Measurements from ENCODE around the gene C1orf167.

The C1orf167 gene

GRCh38 chr1:11779715-11780379, 17.9 kb downstream of the C1orf167 start:
- Histone ChIP-seq H2AFZ (ENCODE audit: low read depth, low read length) (no peak overlapping the region), H3K4me1 (ENCODE audit: low read length) (peaks cover 7% of the 10 kb centered on the region; the same call in 1 of the 2 replicates), H3K27ac (ENCODE audit: low read length) (no peak overlapping the region), H3K27me3 (ENCODE audit: low read depth, low read length) (no peaks in the 10 kb centered on the region), H4K20me1 (ENCODE audit: insufficient read depth, low read length) (no peaks in the 10 kb centered on the region), H3K9ac (ENCODE audit: low read length) (no peak overlapping the region), H3K4me3 (ENCODE audit: low read length) (no peak overlapping the region), H3K4me2 (ENCODE audit: low read length) (no peak overlapping the region), H3K36me3 (replicated peaks; ENCODE audit: low read depth, low read length) (no peaks in the 10 kb centered on the region), H3K9me3 (ENCODE audit: insufficient read depth, low read length) (no peaks in the 10 kb centered on the region), H3K79me2 (ENCODE audit: low read length) (no peaks in the 10 kb centered on the region)
- TF ChIP-seq, protein P1, sequence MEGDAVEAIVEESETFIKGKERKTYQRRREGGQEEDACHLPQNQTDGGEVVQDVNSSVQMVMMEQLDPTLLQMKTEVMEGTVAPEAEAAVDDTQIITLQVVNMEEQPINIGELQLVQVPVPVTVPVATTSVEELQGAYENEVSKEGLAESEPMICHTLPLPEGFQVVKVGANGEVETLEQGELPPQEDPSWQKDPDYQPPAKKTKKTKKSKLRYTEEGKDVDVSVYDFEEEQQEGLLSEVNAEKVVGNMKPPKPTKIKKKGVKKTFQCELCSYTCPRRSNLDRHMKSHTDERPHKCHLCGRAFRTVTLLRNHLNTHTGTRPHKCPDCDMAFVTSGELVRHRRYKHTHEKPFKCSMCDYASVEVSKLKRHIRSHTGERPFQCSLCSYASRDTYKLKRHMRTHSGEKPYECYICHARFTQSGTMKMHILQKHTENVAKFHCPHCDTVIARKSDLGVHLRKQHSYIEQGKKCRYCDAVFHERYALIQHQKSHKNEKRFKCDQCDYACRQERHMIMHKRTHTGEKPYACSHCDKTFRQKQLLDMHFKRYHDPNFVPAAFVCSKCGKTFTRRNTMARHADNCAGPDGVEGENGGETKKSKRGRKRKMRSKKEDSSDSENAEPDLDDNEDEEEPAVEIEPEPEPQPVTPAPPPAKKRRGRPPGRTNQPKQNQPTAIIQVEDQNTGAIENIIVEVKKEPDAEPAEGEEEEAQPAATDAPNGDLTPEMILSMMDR (IDR thresholded peaks at IDR 0.05; ENCODE audit: low read depth, low read length), result no peak

- no peak overlapping the region for H3K4me3 ChIP-seq (ENCODE audit: low read length)
- H3K4me2 ChIP-seq (ENCODE audit: low read length), result no peak overlapping the region
- H3K9me3 ChIP-seq (ENCODE audit: insufficient read depth, low read length), result no peaks in the 10 kb centered on the region
- H3K79me2 ChIP-seq (ENCODE audit: low read length), result no peaks in the 10 kb centered on the region
- TF ChIP-seq, protein P1 (IDR thresholded peaks at IDR 0.05; ENCODE audit: low read depth, low read length), result no peak
- TF ChIP-seq EZH2phosphoT487 (IDR thresholded peaks at IDR 0.05; ENCODE audit: low read depth), result no peak
- no peaks in the 10 kb centered on the region for H3K36me3 ChIP-seq (replicated peaks; ENCODE audit: low read depth, low read length)
- H4K20me1 ChIP-seq (ENCODE audit: insufficient read depth, low read length), result no peaks in the 10 kb centered on the region
- H3K4me1 ChIP-seq (ENCODE audit: low read length), result peaks cover 4% of the 10 kb centered on the region; the same call in 1 of the 2 replicates
- H2AFZ ChIP-seq (ENCODE audit: low read depth, low read length), result no peak overlapping the region
- H3K27ac ChIP-seq (ENCODE audit: low read length), result no peak overlapping the region
- H3K27me3 ChIP-seq (ENCODE audit: low read depth, low read length), result no peaks in the 10 kb centered on the region
- no peak overlapping the region for H3K9ac ChIP-seq (ENCODE audit: low read length)
These were observed 18.6 kb downstream of the C1orf167 start for GRCh38 chr1:11780380-11781147.

DNA sequence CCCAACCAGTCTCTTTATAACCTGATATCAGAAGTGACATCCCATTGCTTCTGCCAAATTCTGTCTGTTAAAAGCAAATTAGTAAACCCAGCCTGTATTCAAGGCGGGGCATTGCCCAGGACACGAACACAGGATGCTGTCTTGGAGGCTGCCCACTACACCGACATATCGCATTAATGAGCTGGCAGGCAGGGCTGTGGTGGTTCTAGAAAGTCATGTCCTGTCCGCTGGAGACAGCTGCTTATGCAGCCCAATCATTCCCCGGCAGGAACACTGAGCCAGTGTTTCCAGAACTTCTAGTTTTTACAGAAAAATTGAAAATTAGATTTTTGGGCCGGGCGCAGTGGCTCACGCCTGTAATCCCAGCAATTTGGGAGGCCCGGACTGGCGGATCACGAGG, 19.3 kb downstream of the C1orf167 start:
- Histone ChIP-seq H4K20me1 (ENCODE audit: insufficient read depth, low read length) (no peaks in the 10 kb centered on the region), H3K27ac (ENCODE audit: low read length) (no peak overlapping the region), H3K36me3 (replicated peaks; ENCODE audit: low read depth, low read length) (no peaks in the 10 kb centered on the region), H3K79me2 (ENCODE audit: low read length) (no peaks in the 10 kb centered on the region), H3K4me2 (ENCODE audit: low read length) (no peak overlapping the region), H3K4me1 (ENCODE audit: low read length) (peaks cover 3% of the 10 kb centered on the region; the same call in 1 of the 2 replicates), H3K9ac (ENCODE audit: low read length) (no peak overlapping the region), H3K9me3 (ENCODE audit: insufficient read depth, low read length) (no peaks in the 10 kb centered on the region), H3K4me3 (ENCODE audit: low read length) (no peak overlapping the region), H3K27me3 (ENCODE audit: low read depth, low read length) (no peaks in the 10 kb centered on the region), H2AFZ (ENCODE audit: low read depth, low read length) (no peak overlapping the region)
- TF ChIP-seq EZH2phosphoT487 (IDR thresholded peaks at IDR 0.05; ENCODE audit: low read depth), result no peak
- TF ChIP-seq, protein P1 (IDR thresholded peaks at IDR 0.05; ENCODE audit: low read depth, low read length), result no peak

GRCh38 chr1:11782127-11782708, 20.2 kb downstream of the C1orf167 start:
- H3K27me3 ChIP-seq (ENCODE audit: low read depth, low read length), result no peaks in the 10 kb centered on the region
- no peaks in the 10 kb centered on the region for H3K36me3 ChIP-seq (replicated peaks; ENCODE audit: low read depth, low read length)
- TF ChIP-seq EZH2phosphoT487 (IDR thresholded peaks at IDR 0.05; ENCODE audit: low read depth), result no peak
- TF ChIP-seq, protein P1 (IDR thresholded peaks at IDR 0.05; ENCODE audit: low read depth, low read length), result no peak
- H3K4me2 ChIP-seq (ENCODE audit: low read length), result no peak overlapping the region
- no peak overlapping the region for H3K27ac ChIP-seq (ENCODE audit: low read length)
- H3K4me3 ChIP-seq (ENCODE audit: low read length), result no peak overlapping the region
- H2AFZ ChIP-seq (ENCODE audit: low read depth, low read length), result no peak overlapping the region
- H3K9me3 ChIP-seq (ENCODE audit: insufficient read depth, low read length), result no peaks in the 10 kb centered on the region
- no peaks in the 10 kb centered on the region for H3K79me2 ChIP-seq (ENCODE audit: low read length)
- H3K4me1 ChIP-seq (ENCODE audit: low read length), result peaks cover 3% of the 10 kb centered on the region; the same call in 1 of the 2 replicates
- no peak overlapping the region for H3K9ac ChIP-seq (ENCODE audit: low read length)
- H4K20me1 ChIP-seq (ENCODE audit: insufficient read depth, low read length), result no peaks in the 10 kb centered on the region

All from OCI-LY3 (cell line).